Tibial nerve (tissue), 4 donors: ENCODE results near the gene FRMD4B. TPM values are rescaled to one million over a fixed set of nuclear protein-coding genes. Genes with fewer than 3 reads are reported as not detected.
A peak's percentile ranks its signal among the peaks of the same experiment; 100 is the strongest.

ENCODE experiments used
- DNase-seq, 2 donors: peaks; one replicate each; pipeline ENCODE4 v3.0.0-alpha.2; 2019; ENCODE audit warnings: low spot score in 2 of 2
- H3K27ac ChIP-seq, 4 donors: fragments of 200-600 bp; sonication (generic) in 3 of 4; one replicate each; pipeline ENCODE4 v1.5.1; 2017 to 2019; ENCODE audit warnings: mild to moderate bottlenecking in 1 of 4
- H3K27me3 ChIP-seq, 2 donors: fragments of 200-600 bp; sonication (generic) in 1 of 2; one replicate each; pipeline versions ENCODE4 v1.5.1 to v1.6.0; 2017 to 2019
- H3K36me3 ChIP-seq, 3 donors: fragments of 200-600 bp; sonication (generic); one replicate each; pipeline ENCODE4 v1.5.1; 2018 to 2019
- H3K4me1 ChIP-seq, 4 donors: fragments of 200-600 bp; sonication (generic) in 3 of 4; one replicate each; pipeline ENCODE4 v1.5.1; 2017 to 2019
- H3K4me3 ChIP-seq, 4 donors: fragments of 200-600 bp; sonication (generic) in 3 of 4; one replicate each; pipeline ENCODE4 v1.5.1; 2017 to 2019; ENCODE audit warnings: mild to moderate bottlenecking in 1 of 4, moderate library complexity in 1 of 4
- H3K9me3 ChIP-seq, 4 donors: fragments of 200-600 bp; sonication (generic) in 3 of 4; one replicate each; pipeline ENCODE4 v1.5.1; 2017 to 2019
- CTCF ChIP-seq, 5 experiments: fragments of 200-600 bp in 3 of 5; fragments of 450-650 bp in 2 of 5; sonication (generic) in 3 of 5; IDR thresholded peaks; one replicate each; pipeline ENCODE4 v1.5.1; 2016 to 2019; ENCODE audit warnings: antibody characterized with exemption in 5 of 5, mild to moderate bottlenecking in 3 of 5, moderate library complexity in 2 of 5
- EP300 ChIP-seq, 2 donors: sonication (generic); formaldehyde crosslinking; IDR thresholded peaks; one replicate each; pipeline ENCODE4 v1.6.1; 2017; ENCODE audit warnings: antibody characterized with exemption in 2 of 2, mild to moderate bottlenecking in 1 of 2
- POLR2A ChIP-seq, 2 donors: fragments of 450-650 bp; IDR thresholded peaks; one replicate each; pipeline ENCODE4 v1.6.1; 2017; ENCODE audit warnings: antibody characterized with exemption in 2 of 2, mild to moderate bottlenecking in 2 of 2, moderate library complexity in 2 of 2
- WGBS, 2 donors: methylation state at CpG; one replicate each; pipeline ENCODE4 v1.1.5; 2018; 5-methylcytosine and 5-hydroxymethylcytosine counted together
- total RNA-seq, 4 donors: library from RNA; depleted of rRNA; stranded (reverse); fragments of >200 nt; gene quantifications; one replicate each; pipeline ENCODE4 v1.1.0, GENCODE V29; 2016

FRMD4B gene
- total RNA-seq, 4 donors from 2014 or later = 41.7 to 62.1 (median 56.1) TPM

DNA sequence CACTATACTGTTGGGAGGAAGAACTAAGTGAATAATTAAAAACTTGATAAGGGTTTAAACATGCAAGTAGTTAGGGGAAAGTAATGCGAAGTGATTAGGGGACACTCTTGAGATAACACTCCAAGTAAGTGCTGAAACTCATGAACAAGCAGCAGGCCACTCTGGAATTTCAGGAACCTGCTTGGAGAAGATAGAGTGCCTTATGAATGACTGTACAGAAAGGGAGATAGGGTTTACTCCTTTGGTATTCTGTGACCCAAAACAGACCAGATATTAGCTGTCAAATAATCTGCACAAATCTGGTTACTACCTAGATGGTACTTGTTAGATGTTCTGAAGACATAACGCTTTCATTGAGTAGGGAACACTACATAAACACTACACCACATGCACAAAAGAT lies 85.6 kb downstream of the FRMD4B start:
- no peak overlapping the region for H3K27ac ChIP-seq
- TF ChIP-seq EP300 (IDR thresholded peaks at IDR 0.05) = no peak
- no peak for TF ChIP-seq POLR2A (IDR thresholded peaks at IDR 0.05)
- TF ChIP-seq CTCF (IDR thresholded peaks at IDR 0.05) = no peak
- 91 to 96% methylated on average over 2 of the region's 2 CpGs for WGBS, 2 donors
- H3K4me3 ChIP-seq = no peak overlapping the region
- H3K9me3 ChIP-seq = no peaks in the 10 kb centered on the region
- no peaks in the 10 kb centered on the region for H3K27me3 ChIP-seq
- peaks cover 0 to 14% (median 0%) of the 10 kb centered on the region in 3 donors for H3K36me3 ChIP-seq
- peaks cover 0 to under 1% (median 0%) of the 10 kb centered on the region in 4 donors for H3K4me1 ChIP-seq
- no peak for DNase-seq

DNA sequence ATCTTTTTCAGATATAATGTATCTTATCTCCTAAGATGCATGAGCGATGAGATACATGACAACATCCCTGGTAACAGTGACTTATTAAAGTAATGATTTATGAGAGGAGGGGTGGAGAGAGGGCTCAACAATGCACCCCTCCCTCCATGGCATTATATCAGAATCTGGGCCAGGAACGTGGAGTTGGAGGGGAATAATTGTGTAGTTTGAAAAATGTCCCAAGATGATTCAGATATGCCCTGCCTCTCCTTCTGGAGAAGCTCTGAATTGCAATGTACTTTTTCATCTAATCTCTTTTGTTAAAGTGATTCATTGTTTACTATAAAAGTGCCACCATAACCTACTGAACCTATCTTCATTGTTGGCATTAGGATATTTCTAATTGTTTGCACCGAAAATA lies 86.5 kb downstream of the FRMD4B start:
- Histone ChIP-seq H3K4me1 (peaks cover 0 to 6% (median 2%) of the 10 kb centered on the region in 4 donors), H3K27ac (no peak overlapping the region), H3K36me3 (peaks cover 0 to 14% (median 0%) of the 10 kb centered on the region in 3 donors), H3K4me3 (no peak overlapping the region), H3K27me3 (no peaks in the 10 kb centered on the region), H3K9me3 (no peaks in the 10 kb centered on the region)
- DNase-seq = no peak
- no peak for TF ChIP-seq POLR2A (IDR thresholded peaks at IDR 0.05)
- no peak for TF ChIP-seq CTCF (IDR thresholded peaks at IDR 0.05)
- TF ChIP-seq EP300 (IDR thresholded peaks at IDR 0.05) = no peak
- 51 to 54% methylated on average over 3 of the region's 3 CpGs for WGBS, 2 donors

DNA sequence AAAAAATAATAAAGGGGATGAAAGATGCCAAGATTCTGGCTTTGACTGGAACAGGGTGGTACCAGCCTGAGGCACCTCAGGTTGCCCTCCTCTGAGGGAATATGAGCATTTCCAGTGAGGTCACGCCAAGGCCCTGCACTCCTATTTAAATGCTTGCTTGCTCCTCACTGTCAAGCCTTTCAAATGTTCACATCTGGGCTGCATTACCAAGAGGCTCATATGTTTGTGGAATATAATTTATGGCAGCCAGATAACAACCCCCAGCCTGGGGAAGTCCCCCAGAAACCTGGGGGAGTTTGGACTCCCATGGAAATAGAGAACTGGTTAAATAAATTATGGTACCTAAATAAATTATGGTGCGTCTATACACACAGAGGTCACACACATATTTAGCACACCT lies 88.4 kb downstream of the FRMD4B start:
- TF ChIP-seq POLR2A (IDR thresholded peaks at IDR 0.05) (no peak), CTCF (IDR thresholded peaks at IDR 0.05) (no peak), EP300 (IDR thresholded peaks at IDR 0.05) (no peak)
- no peak overlapping the region for H3K4me3 ChIP-seq
- H3K27ac ChIP-seq = no peak overlapping the region
- 78 to 88% methylated on average over 2 of the region's 2 CpGs for WGBS, 2 donors
- DNase-seq = no peak
- H3K36me3 ChIP-seq = peaks cover 0 to 14% (median 0%) of the 10 kb centered on the region in 3 donors
- no peaks in the 10 kb centered on the region for H3K27me3 ChIP-seq
- peaks cover 0 to 10% (median 4%) of the 10 kb centered on the region in 4 donors for H3K4me1 ChIP-seq
- no peaks in the 10 kb centered on the region for H3K9me3 ChIP-seq

GRCh38 chr3:69296995-69297394 lies 88.9 kb downstream of the FRMD4B start:
- DNase-seq = no peak
- H3K4me3 ChIP-seq = no peak overlapping the region
- TF ChIP-seq CTCF (IDR thresholded peaks at IDR 0.05) (no peak), EP300 (IDR thresholded peaks at IDR 0.05) (no peak), POLR2A (IDR thresholded peaks at IDR 0.05) (no peak)
- H3K4me1 ChIP-seq = peaks cover 0 to 10% (median 4%) of the 10 kb centered on the region in 4 donors
- 81 to 85% methylated on average over 6 of the region's 6 CpGs for WGBS, 2 donors
- no peaks in the 10 kb centered on the region for H3K9me3 ChIP-seq
- H3K36me3 ChIP-seq = peaks cover 0 to 14% (median 0%) of the 10 kb centered on the region in 3 donors
- H3K27ac ChIP-seq = no peak overlapping the region
- H3K27me3 ChIP-seq = no peaks in the 10 kb centered on the region

DNA sequence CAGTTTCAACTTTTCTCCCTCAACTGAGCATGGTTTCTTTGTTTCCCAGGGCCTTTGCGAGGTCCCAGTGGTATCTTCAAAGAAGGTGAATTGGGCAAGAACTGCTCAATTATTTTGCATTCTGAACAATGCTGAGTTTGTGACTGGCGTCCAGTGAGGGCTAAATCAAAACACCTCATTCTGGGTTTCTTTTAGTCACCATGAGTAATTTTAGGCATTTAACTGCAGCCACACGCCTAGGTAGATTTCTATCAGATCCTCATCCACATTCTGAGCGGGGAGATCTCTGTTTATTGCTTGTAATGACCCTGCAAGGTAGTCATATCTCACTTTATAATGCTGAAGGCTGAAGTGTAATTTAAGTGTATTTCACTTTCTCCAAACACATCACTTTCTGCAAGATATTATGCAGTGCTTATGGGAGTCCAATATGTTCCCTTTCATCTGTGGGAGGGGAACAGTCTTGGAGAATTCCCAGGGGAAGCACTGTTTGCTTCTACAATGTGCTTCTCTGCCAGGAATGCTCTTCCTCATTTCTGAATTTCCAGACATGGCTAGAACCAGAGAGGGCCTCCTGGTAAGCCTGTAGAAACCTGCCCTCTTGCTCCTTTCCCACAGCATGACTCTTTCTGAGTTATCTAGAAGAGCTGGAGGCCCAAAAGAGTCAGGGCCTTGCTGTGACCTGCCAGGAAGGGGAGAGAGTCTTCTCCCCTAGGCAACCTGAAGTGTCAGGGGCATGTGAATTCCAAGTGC lies 91.7 kb downstream of the FRMD4B start:
- Histone ChIP-seq H3K9me3 (no peaks in the 10 kb centered on the region), H3K27ac (peak overlapping the region in 1 of 4 donors; percentile 22), H3K4me1 (peaks cover 0 to 12% (median 4%) of the 10 kb centered on the region in 4 donors), H3K36me3 (no peaks in the 10 kb centered on the region), H3K4me3 (no peak overlapping the region), H3K27me3 (no peaks in the 10 kb centered on the region)
- TF ChIP-seq POLR2A (IDR thresholded peaks at IDR 0.05) = no peak
- no peak for TF ChIP-seq CTCF (IDR thresholded peaks at IDR 0.05)
- TF ChIP-seq EP300 (IDR thresholded peaks at IDR 0.05) = no peak
- 70 to 71% methylated on average over 4 of the region's 4 CpGs for WGBS, 2 donors
- no peak for DNase-seq
